ENCODE results near the gene BTBD1. TPM values are rescaled to one million over a fixed set of nuclear protein-coding genes. Genes with fewer than 3 reads are reported as not detected.

The BTBD1 gene
- total RNA-seq, 1 experiment from 2014 or later, result 58.3 TPM

DNA sequence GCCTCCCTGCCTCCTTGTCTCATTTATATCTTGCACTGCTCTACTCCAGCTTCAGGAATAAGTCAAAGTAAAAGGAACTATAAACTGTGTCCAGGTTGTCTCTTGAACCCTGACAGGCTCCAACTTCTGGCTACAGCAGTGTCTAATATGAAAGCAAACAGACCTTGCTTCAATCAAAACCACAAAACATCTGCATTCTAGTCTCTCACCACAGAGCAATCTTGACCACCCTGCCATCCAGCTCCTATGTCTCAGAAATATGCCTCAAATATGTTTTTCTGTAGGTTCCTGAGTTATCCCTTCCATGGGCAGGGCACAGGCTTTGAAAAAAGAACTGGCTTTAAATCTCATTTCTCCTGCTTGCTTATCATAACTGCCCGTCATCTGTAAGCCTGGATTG lies 94.1 kb downstream of the BTBD1 start:
- ChIA-PET POLR2A (ENCODE audit: low non-redundant PET) (no interaction called here), CTCF (no interaction called here)
- DNase-seq (ENCODE audit: low spot score), result no peak
- intact Hi-C loops (cut with micrococcal nuclease; ENCODE audit: unreplicated experiment), result no loop called here
- BruUV-seq (replicated peaks), result no TSS peak
- Histone ChIP-seq H3K9me3 (ENCODE audit: low read depth, low read length, poor library complexity, severe bottlenecking) (no peaks in the 10 kb centered on the region), H3K27me3 (replicated peaks; ENCODE audit: insufficient read depth, low read depth, low read length, poor library complexity) (no peaks in the 10 kb centered on the region), H3K36me3 (ENCODE audit: insufficient read depth, low read length, poor library complexity, severe bottlenecking) (no peaks in the 10 kb centered on the region), H3K4me1 (ENCODE audit: insufficient read depth, low read length, poor library complexity, severe bottlenecking) (no peaks in the 10 kb centered on the region), H3K27ac (ENCODE audit: low read depth, low read length, poor library complexity, severe bottlenecking) (no peak overlapping the region), H3K4me3 (ENCODE audit: low read depth, low read length, poor library complexity, severe bottlenecking) (no peak overlapping the region)
- TF ChIP-seq EZH2 (IDR thresholded peaks at IDR 0.05; ENCODE audit: borderline replicate concordance, low read depth, low read length, poor library complexity, severe bottlenecking), result no peak
- TF ChIP-seq, protein P1, sequence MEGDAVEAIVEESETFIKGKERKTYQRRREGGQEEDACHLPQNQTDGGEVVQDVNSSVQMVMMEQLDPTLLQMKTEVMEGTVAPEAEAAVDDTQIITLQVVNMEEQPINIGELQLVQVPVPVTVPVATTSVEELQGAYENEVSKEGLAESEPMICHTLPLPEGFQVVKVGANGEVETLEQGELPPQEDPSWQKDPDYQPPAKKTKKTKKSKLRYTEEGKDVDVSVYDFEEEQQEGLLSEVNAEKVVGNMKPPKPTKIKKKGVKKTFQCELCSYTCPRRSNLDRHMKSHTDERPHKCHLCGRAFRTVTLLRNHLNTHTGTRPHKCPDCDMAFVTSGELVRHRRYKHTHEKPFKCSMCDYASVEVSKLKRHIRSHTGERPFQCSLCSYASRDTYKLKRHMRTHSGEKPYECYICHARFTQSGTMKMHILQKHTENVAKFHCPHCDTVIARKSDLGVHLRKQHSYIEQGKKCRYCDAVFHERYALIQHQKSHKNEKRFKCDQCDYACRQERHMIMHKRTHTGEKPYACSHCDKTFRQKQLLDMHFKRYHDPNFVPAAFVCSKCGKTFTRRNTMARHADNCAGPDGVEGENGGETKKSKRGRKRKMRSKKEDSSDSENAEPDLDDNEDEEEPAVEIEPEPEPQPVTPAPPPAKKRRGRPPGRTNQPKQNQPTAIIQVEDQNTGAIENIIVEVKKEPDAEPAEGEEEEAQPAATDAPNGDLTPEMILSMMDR (conservative IDR thresholded peaks at IDR 0.05; ENCODE audit: low read depth, low read length), result no peak

DNA sequence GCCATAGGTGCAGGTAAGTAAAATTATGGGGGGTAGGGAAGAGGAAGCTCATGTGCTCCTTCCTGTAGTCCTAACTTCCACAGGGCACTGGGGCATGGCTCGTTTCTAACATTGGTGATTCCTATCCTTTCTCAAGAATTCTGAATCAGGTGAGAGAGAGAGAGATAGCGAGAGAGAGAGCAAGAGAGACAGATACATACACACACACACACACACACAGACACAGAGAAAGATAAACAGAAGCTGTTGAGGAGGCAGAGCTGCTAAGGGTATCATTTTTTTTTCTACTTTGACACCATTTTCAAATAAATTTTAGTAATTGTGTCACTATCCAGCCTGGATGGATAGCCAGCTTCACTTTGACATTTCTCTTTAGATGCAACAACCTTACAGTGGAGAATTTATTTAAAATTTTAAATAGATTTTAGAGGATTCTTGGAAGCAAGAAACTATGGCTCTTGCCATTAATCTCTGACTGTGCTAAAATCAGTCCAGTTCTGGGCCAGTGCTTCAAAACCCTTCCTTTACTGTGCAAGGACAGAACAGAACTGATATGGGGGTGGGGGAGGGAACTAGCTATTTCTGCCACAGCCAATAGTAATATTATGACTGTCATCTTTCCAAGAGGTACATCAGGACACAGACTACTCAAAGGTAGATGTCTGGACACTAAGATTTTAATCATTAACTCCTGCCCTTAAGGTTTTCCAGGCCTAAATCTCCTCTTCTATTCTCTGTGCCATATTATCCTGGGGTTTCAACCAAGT lies 95.7 kb downstream of the BTBD1 start:
- no peaks in the 10 kb centered on the region for H3K9me3 ChIP-seq (ENCODE audit: low read depth, low read length, poor library complexity, severe bottlenecking)
- no peaks in the 10 kb centered on the region for H3K27me3 ChIP-seq (replicated peaks; ENCODE audit: insufficient read depth, low read depth, low read length, poor library complexity)
- TF ChIP-seq EZH2 (IDR thresholded peaks at IDR 0.05; ENCODE audit: borderline replicate concordance, low read depth, low read length, poor library complexity, severe bottlenecking), result no peak
- TF ChIP-seq, protein P1 (conservative IDR thresholded peaks at IDR 0.05; ENCODE audit: low read depth, low read length), result no peak
- H3K4me1 ChIP-seq (ENCODE audit: insufficient read depth, low read length, poor library complexity, severe bottlenecking), result no peaks in the 10 kb centered on the region
- DNase-seq (ENCODE audit: low spot score), result no peak
- ChIA-PET CTCF (no interaction called here), POLR2A (ENCODE audit: low non-redundant PET) (interaction anchor here (0.5 kb wide), 1 partner anchor 124 kb away, joined by 4 read pairs; no protein-coding TSS in a partner anchor)
- no peak overlapping the region for H3K27ac ChIP-seq (ENCODE audit: low read depth, low read length, poor library complexity, severe bottlenecking)
- no peaks in the 10 kb centered on the region for H3K36me3 ChIP-seq (ENCODE audit: insufficient read depth, low read length, poor library complexity, severe bottlenecking)
- BruUV-seq (replicated peaks), result no TSS peak
- intact Hi-C loops (cut with micrococcal nuclease; ENCODE audit: unreplicated experiment), result no loop called here
- no peak overlapping the region for H3K4me3 ChIP-seq (ENCODE audit: low read depth, low read length, poor library complexity, severe bottlenecking)

DNA sequence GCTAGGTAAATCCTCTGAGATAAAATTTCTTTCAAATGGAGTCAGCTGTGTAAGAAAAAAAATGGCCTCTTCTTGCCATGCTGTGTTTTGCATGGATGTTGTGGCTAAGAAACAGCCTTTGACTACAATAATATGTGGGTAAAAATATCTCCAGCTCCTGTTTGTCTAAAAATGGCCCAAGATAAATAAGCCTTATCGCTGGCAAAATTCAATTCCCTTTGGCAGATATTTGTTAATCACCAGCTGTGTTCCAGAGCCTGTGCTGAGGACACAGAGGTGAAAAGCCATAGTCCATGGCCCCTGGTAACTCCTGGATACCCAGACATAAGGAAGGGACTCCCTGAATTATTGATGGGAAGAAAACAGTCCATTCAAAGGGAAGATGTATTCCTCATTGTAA lies 96.4 kb downstream of the BTBD1 start:
- ChIA-PET POLR2A (ENCODE audit: low non-redundant PET) (no interaction called here), CTCF (no interaction called here)
- Histone ChIP-seq H3K4me1 (ENCODE audit: insufficient read depth, low read length, poor library complexity, severe bottlenecking) (no peaks in the 10 kb centered on the region), H3K27me3 (replicated peaks; ENCODE audit: insufficient read depth, low read depth, low read length, poor library complexity) (no peaks in the 10 kb centered on the region), H3K27ac (ENCODE audit: low read depth, low read length, poor library complexity, severe bottlenecking) (no peak overlapping the region), H3K4me3 (ENCODE audit: low read depth, low read length, poor library complexity, severe bottlenecking) (no peak overlapping the region), H3K36me3 (ENCODE audit: insufficient read depth, low read length, poor library complexity, severe bottlenecking) (no peaks in the 10 kb centered on the region), H3K9me3 (ENCODE audit: low read depth, low read length, poor library complexity, severe bottlenecking) (no peaks in the 10 kb centered on the region)
- no peak for DNase-seq (ENCODE audit: low spot score)
- no peak for TF ChIP-seq EZH2 (IDR thresholded peaks at IDR 0.05; ENCODE audit: borderline replicate concordance, low read depth, low read length, poor library complexity, severe bottlenecking)
- TF ChIP-seq, protein P1 (conservative IDR thresholded peaks at IDR 0.05; ENCODE audit: low read depth, low read length), result no peak
- intact Hi-C loops (cut with micrococcal nuclease; ENCODE audit: unreplicated experiment), result no loop called here
- no TSS peak for BruUV-seq (replicated peaks)

Measured in A673 (cell line).